ENCODE data around the gene WDR27.
A peak's percentile ranks its signal among the peaks of the same experiment; 100 is the strongest.
"Not testable (repeated sequence)": the region's sequence is repeated elsewhere in the genome, so short reads cannot be mapped to it uniquely, and the experiment has no call there.

The WDR27 gene

DNA sequence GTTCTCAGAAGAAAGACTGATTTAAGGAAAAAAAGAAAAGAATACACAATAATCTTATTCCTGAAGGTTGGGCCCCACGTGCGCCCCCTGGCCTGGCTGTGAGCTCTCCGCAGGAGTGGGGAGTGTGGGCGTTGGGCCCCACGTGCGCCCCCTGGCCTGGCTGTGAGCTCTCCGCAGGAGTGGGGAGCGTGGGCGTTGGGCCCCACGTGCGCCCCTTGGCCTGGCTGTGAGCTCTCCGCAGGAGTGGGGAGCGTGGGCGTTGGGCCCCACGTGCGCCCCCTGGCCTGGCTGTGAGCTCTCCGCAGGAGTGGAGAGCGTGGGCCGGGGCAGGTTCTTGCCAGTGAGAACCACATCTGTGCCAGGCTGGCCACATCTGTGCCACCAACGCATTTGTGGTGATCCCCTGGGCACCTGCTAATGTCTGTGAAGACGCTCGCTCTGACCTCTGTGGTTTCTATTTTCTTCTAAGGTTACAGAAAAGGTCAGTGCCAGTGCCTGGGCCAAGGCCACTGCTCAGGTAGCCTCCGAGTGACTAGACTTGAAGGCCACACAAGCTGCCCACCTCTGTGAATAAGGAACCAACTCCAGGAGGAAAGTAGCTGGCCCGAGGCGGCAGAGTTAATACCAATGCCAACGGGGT lies 41.0 kb downstream of the WDR27 start:
- no peak for DNase-seq (ENCODE audit: low read depth)

DNA sequence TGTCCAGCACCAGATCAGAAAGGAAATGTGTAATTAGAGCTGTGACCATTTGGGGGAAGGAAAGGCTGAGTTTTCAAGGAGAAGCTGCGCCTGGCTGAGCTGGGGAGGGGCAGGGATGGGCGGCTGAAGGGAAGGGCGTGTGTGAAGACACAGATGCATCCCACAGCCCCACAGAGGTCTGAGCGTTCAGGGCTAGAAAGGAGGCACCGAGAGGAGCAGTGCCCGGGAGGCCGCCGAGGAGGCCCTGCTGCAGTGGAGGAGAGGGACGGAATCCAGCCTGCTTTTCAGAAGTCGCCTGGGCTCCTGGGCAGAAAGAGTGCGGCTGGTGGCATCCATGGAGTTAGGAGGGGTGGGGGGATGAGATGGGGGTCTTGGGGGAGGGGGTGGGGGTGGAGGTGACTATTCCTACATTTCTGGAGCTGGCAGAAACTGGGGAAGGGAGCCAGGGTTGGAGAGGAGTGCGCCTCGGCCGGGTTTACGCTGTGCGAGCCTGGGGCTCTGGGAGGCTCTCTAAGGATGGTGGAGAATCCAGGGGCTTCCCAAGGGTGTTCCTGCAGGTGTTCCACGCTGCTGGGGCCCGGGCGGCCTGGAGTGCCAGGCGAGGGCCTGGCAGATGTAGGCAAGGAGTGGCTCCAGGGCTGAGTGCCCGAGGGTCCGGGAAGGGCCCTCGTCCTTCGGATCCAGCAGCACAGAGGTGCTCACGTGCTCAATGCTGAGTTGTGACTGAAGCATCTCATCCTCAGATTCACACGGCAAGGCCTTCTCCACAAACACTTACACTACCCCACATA lies 41.8 kb downstream of the WDR27 start:
- DNase-seq (ENCODE audit: low read depth): no peak

DNA sequence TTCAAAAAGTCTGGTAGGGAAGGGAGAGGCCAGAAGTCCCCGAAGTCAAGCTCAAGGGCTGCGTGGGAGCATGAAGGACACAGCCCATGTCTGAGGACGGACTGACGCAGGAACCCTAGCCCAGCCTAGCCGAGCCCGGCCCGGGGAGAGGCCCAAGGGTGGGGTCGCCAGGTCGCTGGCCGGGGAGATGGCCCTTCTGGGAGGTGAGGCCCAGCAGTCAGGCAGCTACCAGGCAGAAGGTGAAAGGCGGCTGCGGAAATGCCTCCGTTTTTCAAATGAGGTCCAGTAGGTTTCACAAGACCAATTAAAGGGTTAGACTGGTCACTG lies 44.6 kb downstream of the WDR27 start:
- no peak for DNase-seq (ENCODE audit: low read depth)

DNA sequence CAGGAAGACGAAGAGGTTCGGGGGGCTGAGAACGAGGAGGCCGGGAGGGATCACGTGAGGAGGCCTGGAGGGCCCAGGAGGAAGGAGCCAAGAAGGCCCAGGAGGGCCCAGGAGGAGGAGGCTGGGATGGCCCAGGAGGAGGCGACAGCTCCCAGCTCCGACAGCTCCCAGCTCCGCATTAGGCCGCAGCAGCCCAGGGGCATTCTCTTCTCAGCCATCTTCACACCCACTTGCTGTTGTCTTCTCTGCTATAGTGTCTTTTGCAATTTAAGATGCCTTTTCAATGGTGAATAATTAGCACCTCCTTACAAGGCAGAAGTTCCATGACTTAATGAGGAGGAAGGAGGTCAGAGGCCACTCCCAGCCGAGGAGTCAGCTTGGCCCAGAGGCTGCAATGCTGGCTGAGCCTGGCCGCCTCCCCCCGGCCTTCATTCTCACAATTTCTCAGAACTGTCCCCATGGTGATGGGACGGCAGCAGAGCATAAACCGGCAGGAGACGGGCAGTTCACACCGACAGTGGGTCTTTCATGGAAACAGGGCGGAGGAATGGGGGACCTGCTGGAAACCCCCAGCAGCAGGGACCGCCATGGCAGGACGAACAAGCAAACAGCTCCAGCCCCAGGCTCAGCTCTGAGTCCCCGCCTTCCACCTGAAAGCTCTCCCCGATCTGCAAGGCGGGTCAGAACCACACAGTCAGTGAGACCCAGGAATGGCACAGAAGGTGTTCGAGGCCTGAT lies 45.1 kb downstream of the WDR27 start:
- DNase-seq (ENCODE audit: low read depth): no peak

DNA sequence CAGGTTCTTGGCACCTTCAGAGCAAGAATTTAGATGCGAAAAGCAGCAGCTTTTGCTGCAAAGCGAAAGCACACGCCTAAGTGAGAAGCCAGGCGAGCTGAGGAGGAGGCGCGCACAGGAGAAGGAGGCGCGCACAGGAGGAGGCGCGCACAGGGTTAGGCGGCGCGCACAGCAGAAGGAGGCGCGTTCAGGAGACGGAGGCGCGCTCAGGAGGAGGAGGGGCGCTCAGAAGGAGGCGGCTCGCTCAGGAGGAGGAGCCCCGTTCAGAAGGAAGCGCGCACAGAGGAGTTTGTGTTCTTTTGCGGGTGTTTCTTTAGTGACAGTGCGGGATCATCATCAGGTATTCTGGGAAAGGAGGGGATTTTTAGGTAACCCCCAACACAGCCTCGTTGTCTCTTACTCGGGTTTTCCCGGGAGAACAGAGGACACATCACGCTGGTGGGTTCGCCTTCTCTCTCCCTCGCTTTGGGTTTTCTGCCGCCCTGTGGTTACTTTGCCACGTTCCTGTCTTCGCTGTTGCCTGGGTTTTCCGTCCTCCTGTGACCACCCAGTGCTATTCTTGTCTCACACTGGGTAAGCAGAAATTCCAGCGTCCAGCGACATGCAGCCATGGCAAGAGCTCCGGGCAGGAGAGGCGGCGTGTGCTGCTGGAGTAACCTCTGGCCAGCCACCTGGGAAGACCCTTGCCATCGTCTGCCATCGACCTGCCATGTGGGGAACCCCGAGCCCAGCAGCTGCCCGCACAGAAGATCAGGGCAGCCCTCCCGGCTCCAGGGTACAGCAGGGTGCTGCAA lies 47.0 kb downstream of the WDR27 start:
- peak; percentile 57 for DNase-seq (ENCODE audit: low read depth)

DNA sequence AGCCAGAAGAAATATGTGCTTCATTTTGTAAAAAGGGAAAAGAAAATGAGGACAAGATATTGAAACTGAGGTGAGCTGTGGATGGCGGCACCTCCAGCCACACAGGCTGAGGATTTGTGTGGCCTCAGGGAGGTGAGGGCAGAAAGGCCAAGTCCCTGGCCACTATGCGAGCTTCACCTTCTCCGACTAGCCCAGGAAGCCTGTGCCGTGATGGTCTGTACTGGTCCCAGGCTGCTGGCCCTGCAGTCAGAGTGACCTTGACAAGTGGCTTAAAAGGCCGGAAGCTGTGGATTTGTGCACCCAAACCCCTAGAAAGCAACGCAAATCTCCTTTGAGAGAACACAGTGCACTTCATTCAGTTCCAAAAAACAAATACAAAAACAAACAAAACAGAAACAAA lies 48.1 kb downstream of the WDR27 start:
- no peak for DNase-seq (ENCODE audit: low read depth)

DNA sequence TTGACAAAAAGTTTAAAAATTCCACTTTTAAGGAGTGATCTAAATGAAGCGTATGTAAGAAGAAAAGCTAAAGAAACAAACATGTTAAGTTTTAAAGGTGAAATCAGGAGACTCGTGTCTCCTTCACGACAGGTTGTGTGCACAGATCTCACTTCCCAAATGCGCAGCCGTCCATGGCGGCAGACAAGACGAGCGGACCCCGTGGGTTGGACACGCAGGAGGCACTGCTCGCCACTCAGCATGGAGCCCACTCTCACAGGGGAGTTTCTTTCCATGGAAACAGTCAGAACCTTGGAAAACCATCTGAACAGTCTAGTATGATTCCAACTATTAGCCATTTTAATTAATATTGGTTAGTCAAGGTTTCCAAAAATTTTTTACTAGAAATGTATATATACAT lies 48.9 kb downstream of the WDR27 start:
- DNase-seq (ENCODE audit: low read depth): no peak

DNA sequence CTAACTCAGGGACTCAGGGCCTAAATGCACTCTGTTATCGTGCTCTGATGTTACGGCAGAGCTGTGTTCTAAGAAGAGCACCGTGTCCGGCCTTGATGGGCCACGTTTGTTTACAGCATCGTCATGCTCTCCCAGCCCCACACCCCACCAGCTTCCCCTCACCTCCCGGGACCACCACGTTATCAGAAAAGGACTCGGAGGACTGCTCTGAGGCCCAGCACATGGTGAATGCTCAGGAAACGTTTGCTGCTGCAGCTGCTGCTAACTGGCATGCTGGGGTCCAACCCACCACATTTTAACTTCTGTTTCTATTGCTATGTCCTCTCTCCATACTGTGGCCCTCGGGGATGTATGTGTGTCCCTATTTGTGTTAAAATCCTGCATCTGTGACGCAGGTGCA lies 50.3 kb downstream of the WDR27 start:
- no peak for DNase-seq (ENCODE audit: low read depth)

DNA sequence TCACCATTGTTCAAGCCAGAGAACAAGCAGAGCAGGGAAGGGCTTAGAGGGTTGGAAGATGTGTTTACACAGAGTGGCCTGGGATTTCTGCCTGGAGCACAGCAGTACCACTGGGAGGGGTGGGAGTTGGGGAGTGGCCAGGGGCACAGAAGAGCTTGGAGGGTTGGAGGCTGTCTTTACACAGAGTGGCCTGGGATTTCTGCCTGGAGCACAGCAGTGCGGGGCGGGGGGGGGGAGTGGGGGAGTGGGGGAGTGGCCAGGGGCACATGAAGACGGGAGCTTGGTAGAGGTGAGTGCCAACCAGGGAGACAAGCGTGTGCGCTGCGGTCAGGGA lies 50.9 kb downstream of the WDR27 start:
- DNase-seq (ENCODE audit: low read depth): no peak

DNA sequence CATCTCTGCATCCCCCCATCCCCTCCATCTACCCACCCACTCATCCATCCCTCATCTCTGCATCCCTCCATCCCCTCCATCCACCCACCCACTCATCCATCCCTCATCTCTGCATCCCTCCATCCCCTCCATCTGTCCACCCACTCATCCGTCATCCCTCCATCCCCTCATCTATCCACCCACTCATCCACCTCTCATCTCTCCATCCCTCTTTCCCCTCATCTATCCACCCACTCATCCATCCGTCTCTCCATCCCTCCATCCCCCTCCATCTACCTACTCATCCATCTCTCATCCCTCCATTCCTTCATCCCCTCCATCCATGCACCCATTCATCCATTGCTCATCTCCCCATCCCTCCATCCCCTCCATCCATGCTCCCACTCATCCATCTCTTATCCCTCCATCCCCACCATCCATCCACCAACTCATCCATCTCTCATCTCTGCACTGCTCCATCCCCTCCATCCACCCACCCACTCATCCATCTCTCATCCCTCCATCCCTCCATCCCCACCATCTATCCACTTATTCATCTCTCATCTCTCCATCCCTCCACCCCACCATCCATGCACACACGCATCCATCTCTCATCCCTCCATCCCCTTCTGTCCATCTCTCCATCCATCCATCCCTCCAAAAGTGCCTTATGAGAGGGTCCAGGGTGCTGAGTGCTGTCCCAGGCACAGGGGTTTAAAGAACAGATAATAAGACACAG lies 51.4 kb downstream of the WDR27 start:
- DNase-seq (ENCODE audit: low read depth): no peak

DNA sequence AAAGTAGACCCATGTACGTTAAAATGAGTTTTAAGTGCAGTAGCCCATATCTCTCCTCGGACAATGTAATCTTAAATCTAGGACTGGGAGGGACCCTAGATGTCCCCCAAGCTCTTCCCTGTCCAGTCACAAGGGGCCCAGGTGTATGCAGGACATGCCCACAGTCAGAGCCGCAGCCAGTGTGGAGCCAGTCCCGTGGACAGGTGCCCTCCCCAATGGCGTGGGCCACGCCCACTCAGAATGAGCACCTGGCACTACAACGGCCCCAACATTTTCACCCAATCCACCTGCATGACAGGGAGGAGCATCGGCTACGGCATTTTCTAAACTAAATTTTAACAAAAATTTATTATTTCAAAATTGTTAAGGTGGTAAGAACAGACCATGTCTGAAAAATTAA lies 53.2 kb downstream of the WDR27 start:
- DNase-seq (ENCODE audit: low read depth): no peak

DNA sequence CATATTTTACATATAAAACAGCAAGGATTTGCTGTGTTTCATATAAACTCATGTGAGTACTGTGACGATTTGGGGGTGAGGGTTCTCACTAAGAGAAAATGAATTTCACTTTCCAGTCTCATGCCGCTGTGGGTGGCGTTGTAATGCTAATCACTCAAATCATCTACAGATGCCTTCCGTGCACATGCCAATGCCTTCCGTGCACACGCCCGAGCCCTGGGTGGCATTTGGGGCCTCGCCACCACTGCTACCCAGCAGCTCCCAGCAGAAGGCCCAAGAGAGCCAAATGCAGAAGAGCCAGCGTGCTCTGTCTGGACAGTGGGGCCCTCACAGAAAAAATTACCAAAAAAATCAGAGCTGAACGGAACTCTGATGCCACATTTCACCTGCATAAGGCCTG lies 53.7 kb downstream of the WDR27 start:
- DNase-seq (ENCODE audit: low read depth): no peak

DNA sequence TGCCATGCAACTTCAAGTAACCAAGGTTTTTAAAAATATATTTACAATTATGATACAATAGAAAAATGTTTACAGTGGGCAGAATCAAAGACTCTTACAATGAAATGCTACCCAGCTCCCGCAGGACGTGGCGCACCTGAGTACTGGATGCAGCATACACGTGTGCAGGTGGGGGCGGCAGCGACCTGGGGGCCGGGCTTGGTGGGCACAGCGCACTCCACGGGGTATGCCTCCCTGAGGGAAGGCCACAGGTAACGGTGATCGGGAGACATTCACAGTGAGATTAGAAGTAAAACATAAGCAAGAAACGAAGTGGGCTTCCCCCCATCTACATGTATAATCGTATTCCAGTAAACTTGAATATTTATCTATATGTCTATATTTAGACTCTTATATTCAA lies 54.2 kb downstream of the WDR27 start:
- no peak for DNase-seq (ENCODE audit: low read depth)

DNA sequence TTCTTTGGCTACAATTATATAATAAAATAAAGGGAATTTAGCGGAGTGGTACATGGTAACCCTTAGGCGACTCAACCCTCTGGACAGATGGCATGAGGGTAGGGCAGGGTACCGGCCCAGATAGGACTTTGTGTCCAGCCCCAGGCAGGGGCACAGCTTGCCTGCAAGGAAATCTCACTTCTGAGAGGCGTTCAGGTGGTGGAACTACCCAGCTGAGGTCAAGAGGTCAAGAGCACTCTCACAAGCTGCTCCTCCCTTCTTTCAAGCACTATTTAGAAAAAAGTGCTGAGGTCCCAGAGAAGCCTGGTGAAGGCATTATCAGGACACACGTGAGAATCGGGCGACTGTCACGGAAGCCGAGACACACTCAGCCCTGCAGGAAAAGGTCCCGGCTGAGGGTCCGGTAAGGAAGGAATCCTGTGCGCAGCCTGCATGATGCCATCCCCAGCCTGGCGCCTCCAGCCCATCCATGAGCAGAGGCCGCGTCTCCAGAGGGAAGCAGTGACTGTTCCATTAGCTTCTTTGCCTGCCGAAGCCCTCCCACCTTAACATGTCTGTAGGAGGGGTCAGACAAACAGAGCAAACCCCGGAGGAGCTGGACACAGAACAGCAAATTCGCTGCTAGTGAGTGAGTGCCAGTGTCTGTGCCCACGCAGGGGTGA lies 54.8 kb downstream of the WDR27 start:
- DNase-seq (ENCODE audit: low read depth): no peak

DNA sequence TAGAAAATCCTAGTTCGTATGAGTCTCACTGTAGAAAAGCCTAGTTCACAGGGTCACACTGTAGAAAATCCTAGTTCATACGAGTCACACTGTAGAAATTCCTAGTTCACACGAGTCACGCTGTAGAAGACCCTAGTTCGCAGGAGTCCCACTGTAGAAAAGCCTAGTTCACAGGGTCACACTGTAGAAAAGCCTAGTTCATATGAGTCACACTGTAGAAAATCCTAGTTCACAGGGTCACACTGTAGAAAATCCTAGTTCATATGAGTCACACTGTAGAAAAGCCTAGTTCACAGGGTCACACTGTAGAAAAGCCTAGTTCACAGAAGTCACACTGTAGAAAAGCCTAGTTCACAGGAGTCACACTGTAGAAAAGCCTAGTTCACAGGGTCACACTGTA lies 56.4 kb downstream of the WDR27 start:
- not testable (repeated sequence) for DNase-seq (ENCODE audit: low read depth)

DNA sequence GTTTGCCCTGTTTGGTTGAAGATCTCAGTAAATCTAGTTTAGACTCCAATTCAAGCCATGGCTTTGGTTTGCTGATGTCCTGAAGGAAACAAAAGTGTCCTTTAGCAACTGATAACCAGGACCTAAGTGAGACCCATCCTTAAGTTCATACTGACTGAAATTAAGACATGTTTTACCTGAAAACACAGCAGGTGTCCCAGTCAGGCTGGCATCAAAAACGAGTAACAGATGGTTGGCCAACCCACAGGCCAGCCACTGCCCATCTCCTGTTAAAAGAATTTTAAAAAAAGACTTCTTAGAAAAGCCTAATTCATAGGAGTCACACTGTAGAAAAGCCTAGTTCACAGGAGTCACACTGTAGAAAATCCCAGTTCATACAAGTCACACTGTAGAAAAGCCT lies 58.3 kb downstream of the WDR27 start:
- DNase-seq (ENCODE audit: low read depth): no peak

DNA sequence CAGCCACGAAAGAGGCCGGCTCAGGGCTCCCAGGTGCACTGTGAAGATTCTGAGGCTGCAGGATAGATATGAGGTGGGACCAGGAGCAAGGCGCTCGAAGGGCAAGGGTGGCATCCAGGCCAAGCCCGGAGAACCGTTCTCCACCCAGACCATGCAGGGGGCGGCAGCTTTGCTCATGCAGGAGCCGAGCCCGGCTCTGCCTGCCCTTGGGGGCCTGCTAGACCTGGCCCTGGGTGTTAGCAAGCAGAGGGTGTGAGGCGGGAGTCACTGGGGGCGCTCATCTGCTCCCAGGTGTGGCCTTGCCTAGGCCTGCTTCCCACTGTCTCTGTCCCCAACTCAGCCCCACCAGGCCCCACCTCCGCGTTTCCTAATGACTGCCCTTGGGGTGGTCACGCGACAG lies 59.4 kb downstream of the WDR27 start:
- DNase-seq (ENCODE audit: low read depth): no peak

DNA sequence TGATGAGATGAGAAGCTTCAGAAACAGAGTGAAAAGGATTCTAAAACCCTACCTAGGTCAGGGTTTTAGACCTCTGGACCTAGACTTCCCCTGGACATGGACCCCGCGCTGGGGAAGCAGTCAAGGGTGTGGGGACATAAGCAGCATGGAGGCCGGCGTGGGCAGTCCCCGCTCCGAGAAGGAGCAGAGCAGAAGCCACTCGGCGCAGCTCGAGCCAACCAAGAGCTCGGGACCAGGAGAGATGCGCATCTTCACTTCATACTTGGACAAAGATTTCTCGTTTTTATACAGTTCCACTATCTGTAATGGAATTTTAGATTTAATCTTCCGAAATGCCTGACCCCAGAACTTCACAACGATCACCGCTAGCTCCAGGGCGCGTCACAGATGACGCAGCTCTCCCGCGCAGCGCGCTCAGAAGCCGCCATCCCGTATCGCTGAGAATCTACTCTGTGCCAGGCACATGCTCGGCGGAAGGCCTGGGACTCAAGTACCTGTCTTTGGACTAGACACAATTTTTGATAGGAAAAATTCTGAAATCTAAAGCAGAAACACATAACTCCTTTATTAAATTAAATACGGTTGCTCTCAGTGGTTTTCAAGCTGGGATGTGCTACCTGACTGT lies 60.3 kb downstream of the WDR27 start:
- DNase-seq (ENCODE audit: low read depth): no peak

DNA sequence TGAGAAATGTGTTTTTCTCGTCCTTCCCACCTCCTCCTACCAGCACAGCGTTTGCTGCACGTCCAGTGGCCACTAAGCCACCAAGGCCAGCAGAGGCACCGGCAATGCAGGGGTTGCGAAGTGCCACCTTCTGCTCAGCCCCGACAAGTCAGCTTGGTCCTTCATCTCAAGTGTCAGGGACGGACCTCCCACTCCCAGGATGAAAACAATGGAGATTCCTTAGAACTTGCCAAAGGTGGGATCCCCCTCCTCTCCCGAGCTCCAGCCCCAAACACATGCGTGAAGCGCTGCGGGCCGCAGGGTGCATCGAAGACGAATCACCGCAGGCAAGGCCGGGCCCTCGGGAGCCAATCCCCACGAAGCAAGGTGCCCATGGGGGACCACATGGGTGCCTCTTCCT lies 60.8 kb downstream of the WDR27 start:
- DNase-seq (ENCODE audit: low read depth): no peak

DNA sequence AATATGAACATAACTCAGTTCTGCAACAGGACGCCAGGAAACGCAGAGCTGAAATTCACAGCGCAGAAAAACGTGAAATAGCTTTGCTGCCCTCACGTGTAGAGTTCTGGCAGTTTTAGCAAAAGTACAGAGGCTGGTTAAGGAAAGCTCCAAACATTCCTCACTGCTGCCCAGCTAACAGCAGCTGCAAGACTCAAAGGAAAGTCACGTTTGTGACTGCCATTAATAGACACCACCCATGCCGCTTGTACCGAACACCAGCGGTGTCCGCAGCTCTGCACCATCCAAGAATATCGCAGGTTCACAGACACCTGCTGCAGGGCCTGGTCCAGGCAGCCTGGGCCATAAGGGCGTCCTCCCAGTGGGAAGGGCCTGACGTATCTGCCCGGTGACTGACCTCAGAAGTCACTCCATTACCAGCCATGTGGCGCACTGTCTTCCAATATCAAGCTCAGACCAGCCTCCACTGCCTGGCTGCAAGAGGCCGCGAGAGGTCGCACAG lies 61.4 kb downstream of the WDR27 start:
- DNase-seq (ENCODE audit: low read depth): no peak

All from activated T-helper 9 cell treated with anti-CD3 and anti-CD28 coated beads, Interleukin-2, amount 50 U/mL, for 16 hours (primary cell).